ENCODE data around the gene SYT7. TPM values are rescaled to one million over a fixed set of nuclear protein-coding genes. Genes with fewer than 3 reads are reported as not detected.

The SYT7 gene
- total and polyA plus RNA-seq, 8 donors, result 2.1 to 8.4 (median 6.8) TPM

GRCh38 chr11:61537326-61537725 is 43.5 kb downstream of the SYT7 start:
- TF ChIP-seq CTCF (IDR thresholded peaks at IDR 0.05), result no peak
- ATAC-seq, result no peak
- H3K4me3 ChIP-seq, result no peak overlapping the region
- no peaks in the 10 kb centered on the region for H3K4me1 ChIP-seq
- H3K9me3 ChIP-seq, result no peaks in the 10 kb centered on the region
- intact Hi-C loops (cut with DNase I), result no loop called here
- no peaks in the 10 kb centered on the region for H3K36me3 ChIP-seq
- no peak overlapping the region for H3K27ac ChIP-seq
- no peak for DNase-seq
- peaks cover 0 to 7% of the 10 kb centered on the region in 2 donors for H3K27me3 ChIP-seq

- H3K27ac ChIP-seq, result no peak overlapping the region
- no peak overlapping the region for H3K4me3 ChIP-seq
- H3K9me3 ChIP-seq, result no peaks in the 10 kb centered on the region
- peaks cover 0 to 7% of the 10 kb centered on the region in 2 donors for H3K27me3 ChIP-seq
- no peak for ATAC-seq
- no peak for TF ChIP-seq CTCF (IDR thresholded peaks at IDR 0.05)
- H3K4me1 ChIP-seq, result no peaks in the 10 kb centered on the region
- no peak for DNase-seq
- H3K36me3 ChIP-seq, result no peaks in the 10 kb centered on the region
- intact Hi-C loops (cut with DNase I), result no loop called here
Measured at GRCh38 chr11:61536676-61537270, 44.1 kb downstream of the SYT7 start.

GRCh38 chr11:61535998-61536675 is 44.7 kb downstream of the SYT7 start:
- Histone ChIP-seq H3K27me3 (peaks cover 0 to 6% of the 10 kb centered on the region in 2 donors), H3K4me1 (no peaks in the 10 kb centered on the region), H3K9me3 (no peaks in the 10 kb centered on the region), H3K27ac (no peak overlapping the region), H3K4me3 (no peak overlapping the region), H3K36me3 (no peaks in the 10 kb centered on the region)
- no peak for ATAC-seq
- no peak for TF ChIP-seq CTCF (IDR thresholded peaks at IDR 0.05)
- intact Hi-C loops (cut with DNase I), result no loop called here
- DNase-seq, result no peak

- peak in 1 of 4 donors; percentile 60 for DNase-seq
- no peak overlapping the region for H3K4me3 ChIP-seq
- H3K4me1 ChIP-seq, result no peaks in the 10 kb centered on the region
- no peaks in the 10 kb centered on the region for H3K36me3 ChIP-seq
- TF ChIP-seq CTCF (IDR thresholded peaks at IDR 0.05), result no peak
- H3K27me3 ChIP-seq, result no peaks in the 10 kb centered on the region
- intact Hi-C loops (cut with DNase I), result no loop called here
- no peak for ATAC-seq
- H3K9me3 ChIP-seq, result no peaks in the 10 kb centered on the region
- H3K27ac ChIP-seq, result no peak overlapping the region
Measured at GRCh38 chr11:61534933-61535839, 45.7 kb downstream of the SYT7 start.

Measured in left lung (tissue), 10 donors.